Measurements from ENCODE around the gene SF3A1.

The SF3A1 gene

GRCh38 chr22:30285176-30285845 lies 71.4 kb downstream of the SF3A1 start:
- no peak for TF ChIP-seq CTCF (IDR thresholded peaks at IDR 0.05)

GRCh38 chr22:30284666-30285065 lies 72.0 kb downstream of the SF3A1 start:
- TF ChIP-seq CTCF (IDR thresholded peaks at IDR 0.05): no peak

DNA sequence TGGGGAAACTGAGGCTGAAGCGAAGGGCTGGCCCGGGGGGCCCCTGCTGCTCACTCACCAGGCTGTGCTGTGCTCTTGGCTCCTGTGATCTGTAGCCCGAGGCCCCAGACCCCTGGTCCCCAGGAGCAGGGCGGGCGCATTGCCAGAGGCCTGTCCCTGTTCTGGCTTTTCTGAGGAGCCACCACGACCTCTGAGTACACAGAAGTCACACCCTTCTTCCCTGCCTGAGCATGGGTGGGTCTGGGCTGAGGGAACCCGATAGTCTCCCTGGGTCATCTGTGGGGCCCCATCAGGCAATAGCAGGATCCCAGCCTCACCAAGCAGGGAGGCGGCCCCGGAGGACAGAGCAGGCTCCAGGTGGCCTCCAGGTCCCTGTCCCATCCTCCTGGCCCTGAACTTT lies 72.5 kb downstream of the SF3A1 start:
- TF ChIP-seq CTCF (IDR thresholded peaks at IDR 0.05): no peak

GRCh38 chr22:30283342-30283741 lies 73.4 kb downstream of the SF3A1 start:
- no peak for TF ChIP-seq CTCF (IDR thresholded peaks at IDR 0.05)

DNA sequence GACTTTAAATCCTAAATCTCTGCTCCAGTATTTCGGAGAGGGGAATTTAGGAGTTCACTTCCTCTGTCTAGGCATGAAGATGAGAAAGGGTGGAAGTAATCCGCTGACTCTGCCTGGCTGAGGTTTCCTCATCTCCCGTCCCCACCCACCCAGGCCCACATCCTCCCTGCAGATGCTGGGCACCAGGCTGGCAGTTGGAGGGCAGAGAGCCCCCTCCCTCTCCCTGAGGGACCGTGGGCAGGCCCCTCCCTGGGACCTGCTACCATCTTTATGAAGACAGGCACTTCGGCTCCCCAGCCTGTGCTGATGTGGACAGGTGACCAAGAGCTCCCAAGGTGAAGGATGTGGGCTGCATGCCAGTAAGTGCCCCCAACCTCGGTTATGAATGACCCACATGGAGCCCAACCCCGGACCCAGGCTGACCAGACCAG lies 74.1 kb downstream of the SF3A1 start:
- TF ChIP-seq CTCF (IDR thresholded peaks at IDR 0.05): no peak

All from LNCAP (cell line).